ENCODE results near the gene APP.

GRCh38 chr21:25995278-25995677 lies 175.3 kb downstream of the APP start:
- no peak for TF ChIP-seq CTCF (IDR thresholded peaks at IDR 0.05; ENCODE audit: insufficient read depth, low read length, poor library complexity, severe bottlenecking)
- no peak for TF ChIP-seq EZH2phosphoT487 (conservative IDR thresholded peaks at IDR 0.05; ENCODE audit: low read length)
